ENCODE measurements around the gene LAMA1.

LAMA1 gene

DNA sequence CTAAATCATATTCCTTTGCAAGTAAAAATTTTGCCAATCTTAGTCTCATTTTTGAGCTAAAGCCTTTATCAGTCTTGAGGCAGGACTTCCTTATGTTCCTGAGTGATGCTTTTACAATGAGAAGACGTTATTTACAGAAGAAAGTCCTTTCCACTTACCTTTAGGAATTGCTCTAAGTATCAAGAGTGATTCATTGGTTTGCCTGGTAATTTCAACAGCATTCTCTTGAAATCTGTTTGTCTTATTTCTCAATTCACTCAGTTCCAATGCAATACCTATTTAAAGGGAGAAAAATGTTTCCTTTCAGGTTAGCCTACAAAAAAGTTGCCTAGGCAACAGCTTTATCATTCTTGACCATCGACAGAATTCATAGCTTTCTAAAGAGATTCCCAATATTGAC, 137.2 kb downstream of the LAMA1 start:
- DNase-seq: no peak

DNA sequence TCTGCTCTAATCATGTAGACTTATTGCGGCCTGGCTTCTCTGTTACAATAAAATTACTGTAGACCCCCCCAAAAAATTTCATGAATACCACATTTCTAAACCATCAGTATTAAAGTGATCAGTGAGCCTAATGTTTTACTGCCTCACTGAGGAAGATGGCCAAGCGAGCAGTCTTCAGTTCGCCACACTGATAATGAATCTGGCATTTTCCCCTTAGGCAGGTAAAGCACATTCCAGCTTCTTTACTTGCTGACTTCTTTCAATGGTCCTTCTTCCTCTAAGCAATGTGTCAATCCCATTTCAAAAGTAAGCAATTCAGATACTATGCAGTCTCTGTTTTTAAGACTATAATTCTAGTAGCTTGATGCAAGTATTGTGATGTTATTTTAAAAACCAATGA, 137.6 kb downstream of the LAMA1 start:
- no peak for DNase-seq

DNA sequence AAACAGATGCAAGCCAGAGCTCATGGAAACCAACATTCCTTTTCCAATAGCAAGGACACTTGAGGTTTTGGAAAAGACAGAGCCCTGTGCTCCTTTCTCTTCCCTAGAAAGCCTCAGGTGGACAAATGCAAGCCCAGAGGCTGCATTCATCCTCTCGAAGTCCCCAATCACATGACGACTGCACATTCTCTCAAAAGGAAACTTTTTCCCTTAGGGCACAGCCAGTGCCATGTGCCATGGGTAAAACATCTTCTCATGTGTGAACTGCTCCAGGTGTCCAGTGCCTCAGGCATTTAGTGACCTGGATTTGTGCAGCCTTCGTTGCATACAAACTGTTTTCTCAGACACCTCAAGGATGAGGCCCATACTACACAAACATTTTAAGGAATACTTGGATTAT, 140.7 kb downstream of the LAMA1 start:
- DNase-seq: no peak

DNA sequence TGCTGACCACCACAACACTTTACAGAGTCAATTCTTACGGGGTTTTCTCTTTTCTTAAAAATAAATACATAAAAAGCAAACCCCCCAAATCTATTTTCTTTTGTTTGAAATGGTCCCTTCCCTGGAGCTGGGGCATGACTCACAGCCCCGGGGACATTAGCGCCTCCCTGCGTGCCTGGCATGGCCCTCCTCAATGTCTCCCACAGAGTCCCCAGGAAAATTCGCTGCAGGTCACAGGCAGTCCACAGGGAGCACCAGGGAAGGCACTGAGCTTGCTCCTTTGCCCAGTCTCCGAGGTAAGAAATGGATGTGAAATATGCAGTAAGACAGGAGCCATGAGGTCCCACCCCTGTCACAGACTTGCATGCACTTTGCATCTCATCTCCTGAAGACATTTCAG, 142.5 kb downstream of the LAMA1 start:
- DNase-seq: no peak

DNA sequence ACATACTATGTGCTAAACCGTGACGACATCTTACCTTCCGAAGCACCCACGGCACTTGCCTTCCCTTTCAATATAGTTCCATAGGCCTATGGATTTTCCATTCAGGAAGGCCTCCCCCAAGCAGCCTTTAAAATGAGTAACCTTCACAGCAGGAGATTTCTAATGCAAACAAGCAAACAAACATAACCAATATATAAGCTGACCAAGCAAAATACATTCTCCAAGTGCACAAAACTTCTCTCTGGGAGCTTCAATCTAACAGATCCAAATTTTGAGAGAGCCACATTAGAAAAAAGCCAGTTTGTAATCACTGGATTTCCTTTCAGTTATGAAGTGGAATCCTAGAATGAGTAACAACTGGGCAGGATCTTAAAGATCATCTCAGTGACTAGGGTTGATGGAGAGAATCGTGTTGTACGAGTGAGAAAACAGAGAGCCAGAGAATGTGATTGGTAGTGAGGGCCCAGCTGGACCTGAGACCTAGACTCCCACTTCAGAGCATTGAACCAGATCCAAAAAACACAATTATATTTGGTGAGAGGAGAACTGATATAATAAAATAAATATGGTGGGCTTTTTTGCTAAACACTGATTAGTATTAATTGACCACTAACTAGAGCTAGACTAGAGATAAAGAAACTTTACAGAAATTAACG, 145.6 kb downstream of the LAMA1 start:
- no peak for DNase-seq

DNA sequence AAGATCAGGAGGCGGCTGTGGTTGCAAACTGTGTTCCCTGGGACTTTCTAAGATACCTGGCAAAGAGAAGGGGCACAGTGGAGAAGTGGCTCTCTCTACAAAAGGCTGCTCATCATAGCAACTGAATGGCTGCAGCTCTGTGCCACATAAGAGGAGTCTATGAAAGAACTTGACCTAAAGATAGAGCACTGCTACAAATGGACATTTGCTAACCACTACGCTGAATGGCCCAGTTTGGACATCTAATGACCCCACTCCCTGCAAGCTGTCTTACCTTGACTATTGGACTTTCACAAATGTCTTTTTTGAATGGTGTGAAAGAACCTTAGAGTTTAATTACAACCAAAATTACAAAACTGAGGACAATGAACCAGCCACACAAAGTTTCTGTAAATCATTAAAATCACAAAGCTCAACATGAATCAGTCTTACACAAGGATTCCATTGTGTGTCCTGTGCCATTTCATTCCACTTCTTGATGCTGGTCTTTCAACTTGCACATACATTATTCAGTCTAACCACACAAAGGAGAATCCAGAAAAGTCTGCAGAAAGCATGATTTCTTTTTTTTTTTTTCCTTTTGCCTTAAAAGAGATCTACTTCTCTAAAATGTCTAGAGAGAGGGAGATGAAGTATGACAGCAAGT, 154.0 kb downstream of the LAMA1 start:
- no peak for DNase-seq

DNA sequence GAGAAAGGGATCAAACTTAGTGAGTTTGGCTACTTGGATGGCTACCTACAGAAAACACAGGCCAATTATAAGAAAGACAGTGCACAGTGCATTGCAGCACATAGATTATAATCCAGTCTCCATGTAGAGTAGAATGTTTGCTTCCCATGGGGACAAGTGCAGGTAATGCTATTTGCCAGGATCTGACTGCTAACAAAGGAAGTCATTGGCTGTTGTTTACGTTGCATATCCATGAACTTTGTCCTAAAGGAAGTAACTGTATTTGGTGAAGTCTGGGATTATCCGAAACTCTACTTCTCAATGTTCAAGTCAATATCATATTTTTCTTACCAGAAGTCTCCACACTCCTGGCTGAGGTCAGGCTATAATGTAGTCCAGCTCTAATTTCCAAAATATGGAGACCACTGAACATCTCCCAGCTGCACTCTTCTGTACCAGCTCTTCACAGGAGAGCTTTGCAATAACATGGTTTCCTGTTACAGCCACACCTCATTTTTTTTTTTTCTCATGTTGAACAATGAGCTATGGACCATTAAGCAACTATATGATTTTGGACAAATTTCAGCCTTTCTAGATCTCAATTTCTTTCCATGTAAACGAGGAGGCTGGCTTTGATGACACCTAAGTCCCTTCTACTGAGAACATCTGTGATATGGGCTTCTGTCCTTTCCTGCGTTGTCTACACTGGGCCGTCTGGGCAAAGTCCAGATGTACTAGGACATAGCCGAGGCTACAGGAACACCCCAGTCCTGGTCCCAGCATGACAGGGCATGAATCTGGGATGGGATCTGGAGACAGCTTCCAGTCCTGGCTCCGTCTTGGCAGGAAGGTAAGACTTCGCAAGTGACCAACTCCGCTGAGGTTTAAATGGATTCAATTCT, 154.8 kb downstream of the LAMA1 start:
- no peak for DNase-seq

DNA sequence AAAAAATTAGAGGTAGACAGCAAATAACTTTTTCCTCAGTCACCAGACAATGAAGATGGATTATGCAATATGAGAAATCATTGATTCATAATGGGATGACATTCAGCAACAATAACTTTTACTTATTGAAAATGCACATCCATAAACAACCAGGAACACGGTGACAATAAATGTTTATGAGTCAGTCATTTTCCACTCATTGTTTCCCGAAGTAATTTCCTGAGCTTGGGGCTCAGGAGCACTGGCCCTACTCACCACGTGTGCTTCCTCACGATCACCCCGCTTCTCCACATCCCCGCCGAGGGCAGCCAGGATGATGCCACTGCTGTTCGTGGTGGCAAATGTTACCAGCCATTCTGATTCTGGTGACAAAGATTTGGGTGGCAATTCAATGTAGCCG, 156.3 kb downstream of the LAMA1 start:
- DNase-seq: no peak

DNA sequence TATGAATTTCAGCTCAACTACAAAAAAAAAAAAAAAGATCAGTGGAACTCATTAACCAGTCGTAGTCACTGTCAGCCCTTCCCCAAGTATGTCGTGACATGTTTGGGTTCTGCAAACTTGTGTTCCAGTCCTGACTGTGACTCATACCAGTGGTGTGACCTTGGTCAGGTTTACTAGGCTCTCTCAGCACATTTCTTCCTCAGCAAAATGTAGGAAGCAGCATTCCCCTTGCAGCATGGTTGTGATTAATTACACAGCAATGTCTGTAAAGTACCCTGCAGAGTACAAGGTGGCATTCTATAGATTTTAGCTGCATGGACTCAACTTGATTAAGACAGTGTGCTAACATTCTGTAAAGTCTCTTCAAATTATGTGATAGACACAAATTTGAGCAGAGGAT, 156.9 kb downstream of the LAMA1 start:
- no peak for DNase-seq

DNA sequence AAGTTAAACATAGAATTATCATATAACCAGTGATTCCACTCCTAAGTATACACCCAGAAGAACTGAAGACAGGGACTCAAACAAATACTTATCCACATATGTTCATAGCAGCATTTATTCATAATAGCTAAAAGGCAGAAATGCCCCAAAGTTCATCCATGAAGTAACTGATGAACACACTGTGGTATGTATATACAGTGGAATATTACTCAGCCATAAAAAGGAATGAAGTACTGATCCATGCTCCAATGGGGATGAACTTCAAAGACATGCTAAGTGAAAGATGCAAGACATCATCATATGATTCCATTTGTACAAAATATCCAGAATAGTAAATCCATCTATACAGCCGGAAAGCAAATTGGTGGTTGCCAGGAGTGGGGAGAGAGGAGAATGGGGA, 157.5 kb downstream of the LAMA1 start:
- no peak for DNase-seq

DNA sequence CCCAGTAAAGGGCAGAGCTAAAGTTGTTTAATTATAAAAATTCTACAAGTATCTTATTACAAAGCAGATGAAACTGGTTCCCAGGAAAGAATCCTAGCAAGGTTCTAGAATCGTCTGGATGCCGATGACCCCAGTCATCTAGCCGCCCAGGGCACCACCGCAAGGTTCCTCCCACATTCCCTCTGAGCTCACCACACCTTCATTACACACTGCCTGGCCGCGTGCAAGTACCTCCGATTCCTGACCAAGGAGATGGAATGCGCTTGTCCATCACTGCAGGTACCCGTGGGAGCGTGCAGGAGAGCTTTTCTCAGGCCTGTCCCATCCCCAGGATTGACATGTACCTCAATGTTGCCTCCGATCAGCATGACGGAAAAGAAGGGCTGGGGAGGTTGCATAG, 158.5 kb downstream of the LAMA1 start:
- DNase-seq: no peak

DNA sequence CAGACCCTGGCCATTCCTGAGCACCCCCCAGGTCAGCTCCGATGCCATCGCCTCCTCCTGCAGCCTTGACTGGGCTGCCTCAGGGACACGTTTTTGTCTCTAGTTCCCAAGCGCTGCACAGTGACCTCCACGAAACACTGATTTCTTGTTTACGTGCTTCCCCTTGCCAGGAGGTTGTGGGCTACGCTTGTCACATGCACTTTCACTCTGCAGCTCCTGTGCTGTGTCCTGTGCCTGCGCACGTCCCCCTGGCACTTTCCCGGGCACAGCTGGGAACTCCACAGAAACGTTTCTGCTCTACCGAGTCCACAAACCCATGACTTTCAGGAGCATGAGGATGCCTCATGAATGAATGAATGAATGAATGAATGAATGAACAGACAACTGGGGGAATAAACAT, 160.6 kb downstream of the LAMA1 start:
- DNase-seq: no peak

DNA sequence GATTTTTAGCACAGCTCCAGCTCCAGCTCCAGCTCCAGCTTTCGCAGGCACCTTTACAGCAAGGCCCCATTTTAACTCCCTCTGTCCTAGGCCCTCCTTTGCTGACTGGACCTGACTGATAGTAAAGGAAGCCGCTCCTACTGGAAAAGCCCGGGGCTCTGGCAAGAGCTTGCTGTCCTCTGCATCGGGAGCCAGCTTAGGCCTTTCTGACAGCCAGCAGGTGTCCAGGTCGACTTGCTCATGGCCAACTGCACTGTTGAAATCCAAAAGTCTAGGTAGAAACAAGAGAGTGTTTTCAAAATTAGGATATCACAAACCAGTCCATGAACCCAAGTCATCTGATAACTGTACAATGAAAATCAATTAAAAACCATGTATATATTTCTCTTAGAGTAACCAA, 161.1 kb downstream of the LAMA1 start:
- DNase-seq: no peak

DNA sequence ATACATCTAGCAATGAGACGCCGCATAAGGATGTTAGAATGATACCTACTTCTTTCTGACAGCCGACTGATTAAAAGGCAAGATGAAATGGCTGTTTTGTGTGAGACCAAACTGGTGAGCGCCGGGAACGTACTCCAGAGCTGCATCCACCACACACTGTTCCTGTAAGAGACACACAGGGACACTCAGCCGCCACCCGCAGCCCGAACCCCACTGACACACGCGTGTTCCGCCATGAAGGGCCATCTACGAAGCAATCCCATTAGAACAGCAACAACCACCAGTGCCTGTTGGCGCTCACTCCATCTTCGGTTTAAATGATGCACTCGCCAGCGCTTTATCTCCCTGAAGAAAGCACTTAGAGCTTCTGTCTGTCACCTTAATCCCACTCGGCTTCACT, 162.3 kb downstream of the LAMA1 start:
- no peak for DNase-seq

DNA sequence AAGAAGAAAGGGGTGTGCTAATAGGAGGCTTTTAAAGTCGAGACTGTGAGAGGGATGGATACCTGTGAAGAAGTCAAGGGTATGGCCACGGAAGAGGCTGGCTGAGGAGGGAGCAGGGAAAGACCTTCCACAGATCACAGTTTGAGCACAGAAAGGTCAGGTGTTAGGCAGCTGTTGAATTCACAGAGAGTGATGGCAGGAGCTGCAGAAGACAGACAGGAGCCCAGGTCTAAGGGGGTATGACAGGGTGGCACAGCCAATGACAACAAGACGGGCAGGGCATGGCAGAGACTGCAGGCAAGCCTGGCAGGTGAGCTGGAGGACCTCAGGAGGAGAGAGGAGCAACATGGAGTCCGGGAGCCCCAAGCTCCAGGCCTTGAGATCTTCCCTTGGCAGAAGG, 163.1 kb downstream of the LAMA1 start:
- no peak for DNase-seq

DNA sequence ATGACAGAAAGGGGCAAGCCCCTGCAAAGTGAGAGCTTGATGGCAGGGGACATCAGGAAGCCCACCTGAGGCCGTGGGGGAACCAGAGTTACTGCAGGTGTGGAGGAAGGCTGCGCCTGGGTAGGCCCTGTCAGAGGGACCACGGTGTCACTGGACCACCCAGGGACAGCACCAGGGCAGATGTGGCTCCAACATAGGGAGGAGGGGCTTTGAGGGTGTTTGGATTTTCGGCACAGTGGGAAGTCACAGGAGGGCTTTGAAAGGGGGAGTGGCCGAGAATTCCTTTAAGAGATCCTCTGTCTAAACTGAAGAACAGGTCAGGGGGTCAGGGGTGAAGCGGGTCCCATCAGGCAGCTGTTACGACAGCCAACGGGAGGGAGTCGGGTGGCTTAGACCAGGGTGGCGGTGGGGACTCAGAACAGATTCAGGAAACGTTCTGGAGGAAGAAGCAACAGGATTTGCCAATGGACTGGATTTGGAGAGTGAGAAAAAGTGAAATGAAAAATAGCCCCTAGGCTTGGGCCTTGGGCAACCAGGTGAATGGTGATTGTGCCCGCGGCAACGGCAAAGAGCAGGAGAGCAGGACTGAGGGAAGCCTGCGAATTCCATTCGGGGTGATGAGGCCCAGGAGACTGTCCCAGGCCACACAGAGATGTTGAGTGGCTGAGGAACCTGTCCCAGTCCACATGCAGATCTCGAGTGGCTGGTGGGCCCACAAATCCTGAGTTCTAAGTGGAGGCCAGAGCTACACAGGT, 166.1 kb downstream of the LAMA1 start:
- no peak for DNase-seq

DNA sequence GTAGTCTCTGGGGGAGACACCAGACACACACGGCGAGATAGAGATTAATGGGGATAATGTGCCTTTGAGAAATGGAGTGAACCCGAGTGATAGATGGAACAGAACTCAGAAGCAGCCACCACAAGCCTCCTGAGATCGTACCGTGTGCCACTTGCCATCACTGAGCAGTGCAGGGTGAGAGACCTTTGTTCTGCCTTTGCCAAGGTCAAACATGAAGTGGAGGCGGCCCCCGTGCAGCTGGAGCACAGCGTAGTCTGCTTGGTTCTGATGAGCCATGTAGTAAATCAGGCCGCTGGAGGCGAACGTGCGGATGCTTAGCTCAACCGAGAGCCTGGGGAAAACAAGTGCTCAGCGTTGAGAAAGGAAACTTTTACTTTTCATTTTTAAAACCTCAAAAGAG, 167.0 kb downstream of the LAMA1 start:
- DNase-seq: no peak

DNA sequence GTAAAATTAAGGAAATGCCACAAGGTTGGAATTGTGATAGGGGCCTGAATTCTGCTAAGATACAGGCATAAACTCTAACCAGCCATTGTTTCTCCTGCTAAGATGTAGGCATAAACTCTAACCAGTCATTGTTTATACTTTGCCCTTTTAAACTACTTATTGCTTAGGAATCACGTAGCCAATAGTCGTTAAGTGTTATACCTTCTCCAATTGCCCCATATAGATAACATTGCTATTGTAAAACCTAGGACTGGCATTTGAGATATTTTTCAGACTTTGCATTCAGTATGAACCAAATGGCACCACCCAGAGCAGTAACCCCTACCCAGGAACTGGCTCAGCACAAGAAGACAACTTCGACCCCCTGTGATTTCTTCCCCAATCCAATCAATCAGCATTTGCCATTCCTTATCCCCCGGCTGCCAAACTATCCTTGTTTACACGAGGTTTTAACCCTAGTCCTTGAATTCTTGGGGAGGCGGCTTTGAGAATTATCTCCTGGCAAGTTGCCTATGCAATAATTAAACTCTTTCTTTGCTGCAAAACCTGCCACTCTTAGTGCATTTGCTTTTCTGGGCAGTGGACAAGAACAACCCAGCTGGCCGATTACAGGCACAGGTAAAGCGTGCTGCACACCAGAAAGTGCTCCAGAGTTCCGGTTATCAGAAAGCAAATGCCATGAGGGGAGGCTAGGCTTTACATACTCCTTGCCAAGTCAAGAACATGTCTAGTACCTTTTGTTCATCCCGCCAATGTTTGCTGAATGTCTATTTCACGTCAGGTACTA, 167.6 kb downstream of the LAMA1 start:
- DNase-seq: no peak

DNA sequence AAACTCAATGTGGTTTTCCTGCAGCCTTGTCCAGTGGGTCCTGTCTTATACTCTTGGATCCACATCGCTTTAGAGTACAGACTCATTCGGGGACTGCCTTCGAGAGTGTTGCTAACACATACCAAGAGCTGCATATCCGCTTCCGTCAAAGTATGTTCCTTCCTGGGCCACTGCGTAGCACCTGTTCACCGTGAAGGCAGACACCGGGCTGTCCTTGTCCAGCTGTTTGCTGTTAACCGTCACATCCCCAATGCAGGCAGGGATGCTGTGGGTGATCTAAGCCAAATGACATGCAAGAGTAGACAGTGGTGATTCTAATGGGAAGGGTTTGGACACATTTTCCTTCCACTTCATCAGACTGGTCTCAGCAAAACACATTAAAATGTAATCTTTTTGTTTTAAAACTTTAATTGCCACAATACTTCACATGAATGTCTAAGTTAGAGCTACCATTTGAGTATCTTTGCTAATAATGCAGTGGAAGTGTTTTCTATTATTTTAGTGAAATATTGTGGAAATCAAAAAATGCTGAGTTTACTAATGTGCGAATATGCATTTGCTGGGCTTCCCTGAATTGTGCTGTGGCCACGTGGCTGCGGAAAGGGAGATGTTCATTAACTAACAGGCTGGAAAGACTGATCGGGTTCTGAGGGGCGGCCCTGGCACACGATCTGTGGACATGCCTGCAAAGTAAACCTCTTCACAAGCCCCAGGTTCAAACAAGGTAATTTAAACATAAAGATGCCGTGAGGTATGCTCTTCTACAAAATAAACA, 169.1 kb downstream of the LAMA1 start:
- no peak for DNase-seq

DNA sequence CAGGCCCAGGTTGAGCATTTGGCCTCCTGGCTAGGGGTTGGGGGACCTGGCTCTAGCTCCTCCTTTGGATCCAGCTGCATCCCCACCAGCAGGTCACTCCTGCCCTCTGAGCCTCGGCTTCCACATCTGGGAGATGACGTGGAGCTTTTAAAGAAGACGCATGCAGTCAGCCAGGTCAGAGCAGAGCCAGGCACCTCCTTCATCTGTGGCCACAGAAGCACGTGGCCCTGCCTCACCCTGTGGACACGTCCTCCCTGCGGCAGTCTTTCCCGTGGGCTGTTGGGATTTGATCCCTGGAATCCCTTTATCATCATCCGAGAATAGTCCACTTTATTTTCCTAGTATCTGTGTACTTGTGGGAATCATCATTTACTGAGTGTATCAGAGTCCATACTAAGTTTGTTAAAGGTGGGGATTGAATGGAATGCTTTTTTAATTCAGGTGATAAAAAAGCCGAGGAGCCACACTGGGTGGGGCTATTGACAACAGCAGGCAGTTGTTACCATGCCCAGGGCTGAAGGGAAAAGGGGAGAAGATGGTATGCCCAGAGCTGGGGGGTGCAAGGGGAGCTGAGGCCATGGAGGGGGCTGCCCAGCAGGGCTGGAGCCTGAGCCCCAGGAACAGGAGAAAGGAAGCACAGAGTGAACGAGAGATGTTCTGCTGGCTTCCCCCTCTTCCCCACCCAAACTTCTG, 170.1 kb downstream of the LAMA1 start:
- no peak for DNase-seq

DNA sequence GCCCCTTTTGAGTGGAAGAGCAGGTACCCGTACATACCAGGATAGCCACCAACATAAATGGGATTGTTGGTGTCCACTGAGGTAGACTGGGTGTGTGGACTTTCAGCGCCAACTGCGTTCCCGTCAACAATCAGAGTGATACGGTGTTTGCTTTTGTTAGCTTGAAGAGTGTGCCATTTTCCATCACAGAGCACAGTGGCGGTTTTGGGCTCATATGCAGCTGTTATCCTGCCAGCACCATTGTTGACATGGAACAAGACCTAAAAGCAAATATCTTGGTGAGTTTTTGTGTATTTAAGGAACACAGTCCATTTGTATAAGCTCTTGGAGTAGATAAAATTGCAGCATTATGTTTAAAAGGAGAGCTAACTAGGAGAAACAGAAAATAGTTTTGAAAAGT, 174.5 kb downstream of the LAMA1 start:
- DNase-seq: no peak
